Nephron (organoid): ENCODE measurements around the gene ZNF689.

ENCODE experiments used
- H3K27ac Mint-ChIP-seq, 3 experiments: 2 replicates each; pipeline ENCODE4 v1.8.0; 2020; ENCODE audit warnings: mixed read lengths in 3 of 3, mild to moderate bottlenecking in 2 of 3, moderate library complexity in 1 of 3
- H3K27me3 Mint-ChIP-seq: 2 replicates; pipeline ENCODE4 v1.8.0; 2021; ENCODE audit warnings: low read depth, mild to moderate bottlenecking, moderate library complexity, mixed read lengths
- H3K36me3 Mint-ChIP-seq: 2 replicates; pipeline ENCODE4 v1.8.0; 2020; ENCODE audit warnings: low read depth, mixed read lengths
- H3K4me1 Mint-ChIP-seq: 2 replicates; pipeline ENCODE4 v1.8.0; 2020; ENCODE audit warnings: mixed read lengths
- H3K4me3 Mint-ChIP-seq, 3 experiments: 2 replicates each; pipeline ENCODE4 v1.8.0; 2020; ENCODE audit warnings: mild to moderate bottlenecking in 3 of 3, mixed read lengths in 3 of 3, moderate library complexity in 2 of 3
- H3K9me3 Mint-ChIP-seq: 2 replicates; pipeline ENCODE4 v1.8.0; 2020; ENCODE audit warnings: mixed read lengths
- CTCF ChIP-seq, 3 experiments: fragments of 200-600 bp; sonication (generic); IDR thresholded peaks; one replicate each; pipeline ENCODE4 v1.5.0; 2021; ENCODE audit warnings: antibody characterized with exemption in 3 of 3; ENCODE audit not compliant: unreplicated experiment in 3 of 3

ZNF689 gene

GRCh38 chr16:30656388-30656787 is 46.2 kb upstream of the ZNF689 start:
- Mint-ChIP-seq H3K27ac (peak overlapping the region; percentile 44 to 78 (median 51)), H3K4me3 (peak overlapping the region; percentile 66 to 75 (median 67)), H3K27me3 (peaks cover 4% of the 10 kb centered on the region), H3K36me3 (peaks cover 19% of the 10 kb centered on the region), H3K9me3 (no peaks in the 10 kb centered on the region), H3K4me1 (peaks cover 31% of the 10 kb centered on the region)
- no peak for TF ChIP-seq CTCF (IDR thresholded peaks at IDR 0.05; ENCODE audit: unreplicated experiment in 3 of 3)

- Mint-ChIP-seq H3K4me3 (peak overlapping the region in 2 of 3 experiments; percentile 67 to 75), H3K27me3 (no peaks in the 10 kb centered on the region), H3K27ac (peak overlapping the region in 2 of 3 experiments; percentile 51 to 78), H3K9me3 (no peaks in the 10 kb centered on the region), H3K36me3 (peaks cover 14% of the 10 kb centered on the region), H3K4me1 (peaks cover 28% of the 10 kb centered on the region)
- TF ChIP-seq CTCF (IDR thresholded peaks at IDR 0.05; ENCODE audit: unreplicated experiment in 3 of 3), result no peak
These were observed 45.7 kb upstream of the ZNF689 start for GRCh38 chr16:30655815-30656347.

- Mint-ChIP-seq H3K36me3 (peaks cover 9% of the 10 kb centered on the region), H3K4me3 (no peak overlapping the region), H3K27me3 (no peaks in the 10 kb centered on the region), H3K4me1 (peaks cover 23% of the 10 kb centered on the region), H3K27ac (no peak overlapping the region), H3K9me3 (no peaks in the 10 kb centered on the region)
- no peak for TF ChIP-seq CTCF (IDR thresholded peaks at IDR 0.05; ENCODE audit: unreplicated experiment in 3 of 3)
These were observed 44.7 kb upstream of the ZNF689 start for GRCh38 chr16:30654856-30655255.

GRCh38 chr16:30652718-30653117 is 42.5 kb upstream of the ZNF689 start:
- H3K27me3 Mint-ChIP-seq, result no peaks in the 10 kb centered on the region

GRCh38 chr16:30652005-30652296 is 41.8 kb upstream of the ZNF689 start:
- Mint-ChIP-seq H3K27ac (peak overlapping the region; percentile 75 to 86 (median 85)), H3K4me1 (peaks cover 18% of the 10 kb centered on the region), H3K27me3 (no peaks in the 10 kb centered on the region), H3K9me3 (no peaks in the 10 kb centered on the region), H3K36me3 (peaks cover 5% of the 10 kb centered on the region), H3K4me3 (peak overlapping the region; percentile 91 to 93 (median 92))
- TF ChIP-seq CTCF (IDR thresholded peaks at IDR 0.05; ENCODE audit: unreplicated experiment in 3 of 3), result no peak

More at GRCh38 chr16:30652718-30653117, 42.5 kb upstream of the ZNF689 start:
- Mint-ChIP-seq H3K4me1 (peaks cover 23% of the 10 kb centered on the region), H3K27ac (peak overlapping the region in 2 of 3 experiments; percentile 75 to 85), H3K4me3 (peak overlapping the region; percentile 91 to 93 (median 92)), H3K36me3 (peaks cover 5% of the 10 kb centered on the region), H3K9me3 (no peaks in the 10 kb centered on the region)
- TF ChIP-seq CTCF (IDR thresholded peaks at IDR 0.05; ENCODE audit: unreplicated experiment in 3 of 3), result no peak
